MCF 10A (cell line): ENCODE measurements around the gene ZBTB48. TPM values are rescaled to one million over a fixed set of nuclear protein-coding genes. Genes with fewer than 3 reads are reported as not detected.

ENCODE experiments used
- BruUV-seq: library from RNA; stranded (reverse); fragments of 400-500 nt; replicated peaks from 2 replicates; lab custom pipeline; 2021; lab: Mats Ljungman, UMichigan
- CTCF ChIA-PET: fragments of 300-600 bp; sonication (Branson Sonifier 250); formaldehyde crosslinking; extraction: SDS; loops from one replicate; lab custom pipeline; 2021; ENCODE audit warnings: antibody characterized with exemption, inconsistent platforms; lab: Yijun Ruan, JAX
- POLR2A ChIA-PET: fragments of 300-600, 350-650 bp; sonication (Branson Sonifier 250); formaldehyde crosslinking; extraction: SDS; loops from one replicate; lab custom pipeline; 2020; ENCODE audit warnings: antibody characterized with exemption, inconsistent platforms; lab: Yijun Ruan, JAX
- DNase-seq: peaks from one replicate; pipeline ENCODE4 v3.0.0-alpha.2; 2018; ENCODE audit not compliant: unreplicated experiment
- H3K27ac Mint-ChIP-seq: one replicate; pipeline ENCODE4 v1.8.0; 2022; ENCODE audit warnings: mild to moderate bottlenecking, low read depth, mixed read lengths; ENCODE audit not compliant: unreplicated experiment
- H3K27me3 Mint-ChIP-seq: one replicate; pipeline ENCODE4 v1.8.0; 2022; ENCODE audit warnings: mixed read lengths; ENCODE audit not compliant: insufficient read depth, unreplicated experiment
- H3K36me3 Mint-ChIP-seq: one replicate; pipeline ENCODE4 v1.8.0; 2022; ENCODE audit warnings: mild to moderate bottlenecking, moderate library complexity, mixed read lengths; ENCODE audit not compliant: insufficient read depth, unreplicated experiment
- H3K4me1 Mint-ChIP-seq: one replicate; pipeline ENCODE4 v1.8.0; 2022; ENCODE audit warnings: mixed read lengths; ENCODE audit not compliant: insufficient read depth, unreplicated experiment
- H3K4me3 Mint-ChIP-seq: one replicate; pipeline ENCODE4 v1.8.0; 2022; ENCODE audit warnings: mild to moderate bottlenecking, moderate library complexity, mixed read lengths; ENCODE audit not compliant: unreplicated experiment
- H3K9me3 Mint-ChIP-seq: one replicate; pipeline ENCODE4 v1.8.0; 2022; ENCODE audit warnings: mixed read lengths; ENCODE audit not compliant: unreplicated experiment
- intact Hi-C: fragments of 100-400 bp; cut with micrococcal nuclease; formaldehyde crosslinking; loops from 2 replicates; pipeline ENCODE4 v1.14.1; 2022
- total RNA-seq: library from RNA; stranded (reverse); gene quantifications from 2 replicates; pipeline ENCODE4 v1.2.3, GENCODE V29; 2022
- TF ChIP-seq, protein P1 (sequence below): fragments of 200-600 bp; IDR thresholded peaks from one replicate; pipeline ENCODE4 v1.8.0; 2022; ENCODE audit warnings: antibody characterized with exemption, mild to moderate bottlenecking; ENCODE audit not compliant: unreplicated experiment

ZBTB48 gene
- total RNA-seq, 1 experiment from 2014 or later: 40.6 TPM

DNA sequence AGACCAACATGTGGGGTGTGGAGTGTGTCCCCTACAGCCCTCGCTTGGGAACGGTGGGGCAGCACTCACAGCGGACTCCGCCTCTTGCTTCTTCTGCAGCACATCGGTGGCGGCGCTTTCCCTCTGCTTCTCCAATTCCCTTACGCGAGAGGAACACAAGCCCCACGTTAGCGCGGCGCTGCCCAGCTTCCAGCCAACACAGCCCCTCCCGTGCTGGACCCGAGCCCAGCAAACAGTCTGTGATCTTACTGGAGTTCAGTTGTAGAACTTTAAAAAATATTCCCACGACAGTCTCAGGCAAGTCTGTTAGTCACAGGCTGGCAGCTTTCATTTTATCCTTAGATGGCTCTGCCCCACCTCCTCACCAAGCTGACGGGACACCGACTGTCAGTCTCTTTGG lies 58.4 kb downstream of the ZBTB48 start:
- ChIA-PET CTCF (interaction anchor here (0.8 kb wide), 1 partner anchor 9 kb away, joined by 4 read pairs; no protein-coding TSS in a partner anchor), POLR2A (no interaction called here)
- no TSS peak for BruUV-seq
- Mint-ChIP-seq H3K27me3 (no peaks in the 10 kb centered on the region), H3K36me3 (peaks cover 100% of the 10 kb centered on the region), H3K4me1 (no peaks in the 10 kb centered on the region), H3K4me3 (no peak overlapping the region), H3K9me3 (no peaks in the 10 kb centered on the region), H3K27ac (no peak overlapping the region)
- intact Hi-C loops: no loop called here
- DNase-seq: no peak
- TF ChIP-seq, protein P1, sequence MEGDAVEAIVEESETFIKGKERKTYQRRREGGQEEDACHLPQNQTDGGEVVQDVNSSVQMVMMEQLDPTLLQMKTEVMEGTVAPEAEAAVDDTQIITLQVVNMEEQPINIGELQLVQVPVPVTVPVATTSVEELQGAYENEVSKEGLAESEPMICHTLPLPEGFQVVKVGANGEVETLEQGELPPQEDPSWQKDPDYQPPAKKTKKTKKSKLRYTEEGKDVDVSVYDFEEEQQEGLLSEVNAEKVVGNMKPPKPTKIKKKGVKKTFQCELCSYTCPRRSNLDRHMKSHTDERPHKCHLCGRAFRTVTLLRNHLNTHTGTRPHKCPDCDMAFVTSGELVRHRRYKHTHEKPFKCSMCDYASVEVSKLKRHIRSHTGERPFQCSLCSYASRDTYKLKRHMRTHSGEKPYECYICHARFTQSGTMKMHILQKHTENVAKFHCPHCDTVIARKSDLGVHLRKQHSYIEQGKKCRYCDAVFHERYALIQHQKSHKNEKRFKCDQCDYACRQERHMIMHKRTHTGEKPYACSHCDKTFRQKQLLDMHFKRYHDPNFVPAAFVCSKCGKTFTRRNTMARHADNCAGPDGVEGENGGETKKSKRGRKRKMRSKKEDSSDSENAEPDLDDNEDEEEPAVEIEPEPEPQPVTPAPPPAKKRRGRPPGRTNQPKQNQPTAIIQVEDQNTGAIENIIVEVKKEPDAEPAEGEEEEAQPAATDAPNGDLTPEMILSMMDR: no peak

Other genes with a start within 250 kb of the ZBTB48 start
- 110 and 117 TPM in 2 replicates for gene ACOT7, start 186.2 kb upstream of the ZBTB48 start, total RNA-seq
- gene HES2, start 160.1 kb upstream of the ZBTB48 start, total RNA-seq: 5.0 and 7.6 TPM in 2 replicates
- 0.68 TPM in 1 of 2 replicates, not detected in the other for gene ESPN, start 155.2 kb upstream of the ZBTB48 start, total RNA-seq
- 27.6 and 33.7 TPM in 2 replicates for gene TNFRSF25, start 113.8 kb upstream of the ZBTB48 start, total RNA-seq
- 32.3 and 35.9 TPM in 2 replicates for gene PLEKHG5, start 88.3 kb upstream of the ZBTB48 start, total RNA-seq
- gene NOL9, start 25.5 kb upstream of the ZBTB48 start, total RNA-seq: 49.2 and 62.3 TPM in 2 replicates
- not detected in 2 replicates for gene TAS1R1, start 24.7 kb upstream of the ZBTB48 start, total RNA-seq
- gene KLHL21, start 22.9 kb downstream of the ZBTB48 start, total RNA-seq: 14.0 and 19.5 TPM in 2 replicates
- gene PHF13, start 33.7 kb downstream of the ZBTB48 start, total RNA-seq: 10.3 and 12.7 TPM in 2 replicates
- 14.7 and 18.9 TPM in 2 replicates for gene THAP3, start 44.9 kb downstream of the ZBTB48 start, total RNA-seq
- 70.4 and 76.1 TPM in 2 replicates for gene DNAJC11, start 121.8 kb downstream of the ZBTB48 start, total RNA-seq
- 74.1 and 95.8 TPM in 2 replicates for gene CAMTA1, start 205.5 kb downstream of the ZBTB48 start, total RNA-seq